K562 (cell line): ENCODE measurements around the gene TPGS1. TPM values are rescaled to one million over a fixed set of nuclear protein-coding genes. Genes with fewer than 3 reads are reported as not detected.

Source experiments
- ARID3A ChIP-seq: IDR thresholded peaks from 2 replicates; pipeline ENCODE4 v1.6.1; 2012; ENCODE audit warnings: low read depth, low read length, improper control_type of control experiment, borderline replicate concordance
- ATF1 ChIP-seq, 2 experiments: fragments of 450-650 bp in 1 of 2; IDR thresholded peaks; 2 replicates each; pipeline ENCODE4 v1.6.1; 2016; ENCODE audit warnings: missing compliant biosample characterization in 1 of 2, missing genetic modification characterization in 1 of 2
- BRF1 ChIP-seq: IDR thresholded peaks from 3 replicates; pipeline ENCODE4 v1.6.1; 2011; ENCODE audit warnings: borderline replicate concordance, mild to moderate bottlenecking; ENCODE audit not compliant: insufficient read length; ENCODE audit errors: extremely low read depth
- CGGBP1 ChIP-seq: fragments of 250-450 bp; sonication (Bioruptor Pico); IDR thresholded peaks from 2 replicates; pipeline ENCODE4 v1.9.0; 2021; ENCODE audit warnings: mild to moderate bottlenecking
- CREM ChIP-seq: IDR thresholded peaks from 2 replicates; pipeline ENCODE4 v1.6.1; 2014; ENCODE audit warnings: antibody characterized with exemption, low read depth
- DDX20 ChIP-seq: fragments of 450-650 bp; IDR thresholded peaks from 2 replicates; pipeline ENCODE4 v1.6.1; 2016; ENCODE audit warnings: missing genetic modification characterization, low read depth, mild to moderate bottlenecking, missing compliant biosample characterization, moderate library complexity
- ERF ChIP-seq: fragments of 450-650 bp; formaldehyde crosslinking; IDR thresholded peaks from 2 replicates; pipeline ENCODE4 v1.4.0; 2020; ENCODE audit warnings: mild to moderate bottlenecking, mixed read lengths
- GATAD2A ChIP-seq: fragments of 450-650 bp; IDR thresholded peaks from 2 replicates; pipeline ENCODE4 v1.6.1; 2017
- HDAC3 ChIP-seq: fragments of 450-650 bp; IDR thresholded peaks from 2 replicates; pipeline ENCODE4 v1.6.1; 2018; ENCODE audit warnings: borderline replicate concordance, mild to moderate bottlenecking, moderate library complexity; ENCODE audit not compliant: partially characterized antibody
- HIVEP1 ChIP-seq: fragments of 250-450 bp; sonication (Bioruptor Pico); IDR thresholded peaks from 2 replicates; pipeline ENCODE4 v1.4.0; 2020; ENCODE audit warnings: mild to moderate bottlenecking
- L3MBTL2 ChIP-seq: fragments of 450-650 bp; IDR thresholded peaks from 2 replicates; pipeline ENCODE4 v1.6.1; 2016; ENCODE audit warnings: mild to moderate bottlenecking, moderate library complexity
- NR1H2 ChIP-seq: sonication (generic); formaldehyde crosslinking; IDR thresholded peaks from 2 replicates; pipeline ENCODE4 v1.4.0; 2020; ENCODE audit warnings: mild to moderate bottlenecking, missing genetic modification reagents
- NR3C1 ChIP-seq: sonication (generic); formaldehyde crosslinking; IDR thresholded peaks from 2 replicates; pipeline ENCODE4 v1.8.1; 2022; ENCODE audit warnings: missing genetic modification reagents
- NRF1 ChIP-seq, 2 experiments: fragments of 450-650 bp; IDR thresholded peaks in 1 of 2; conservative IDR thresholded peaks in 1 of 2; 2 replicates each; pipeline ENCODE4 v1.6.1; 2014; ENCODE audit warnings: mild to moderate bottlenecking in 2 of 2
- PCBP2 ChIP-seq: fragments of 200-400 bp; formaldehyde crosslinking; IDR thresholded peaks from 2 replicates; pipeline ENCODE4 v1.6.1; 2018; ENCODE audit warnings: low read length, low read depth, mild to moderate bottlenecking, moderate library complexity; ENCODE audit not compliant: poor library complexity, severe bottlenecking
- PTTG1 ChIP-seq: fragments of 450-650 bp; IDR thresholded peaks from 2 replicates; pipeline ENCODE4 v1.6.1; 2016; ENCODE audit warnings: low read depth, mild to moderate bottlenecking, missing genetic modification characterization, missing compliant biosample characterization
- RB1 ChIP-seq: fragments of 450-650 bp; IDR thresholded peaks from 2 replicates; pipeline ENCODE4 v1.6.1; 2017; ENCODE audit warnings: low read depth, mild to moderate bottlenecking
- RBFOX2 ChIP-seq: fragments of 200-400 bp; formaldehyde crosslinking; IDR thresholded peaks from 2 replicates; pipeline ENCODE4 v1.6.1; 2017; ENCODE audit warnings: low read depth, mild to moderate bottlenecking, low read length, moderate library complexity
- SMARCA5 ChIP-seq: fragments of 450-650 bp; IDR thresholded peaks from 2 replicates; pipeline ENCODE4 v1.6.1; 2016
- SMARCB1 ChIP-seq: IDR thresholded peaks from 2 replicates; pipeline ENCODE4 v1.6.1; 2011; ENCODE audit warnings: improper control_type of control experiment, low read depth; ENCODE audit not compliant: insufficient read length
- SREBF1 ChIP-seq: fragments of 150-350 bp; IDR thresholded peaks from 2 replicates; pipeline ENCODE4 v1.6.1; 2014; ENCODE audit warnings: antibody characterized with exemption, low read depth, low read length, borderline replicate concordance
- U2AF1 ChIP-seq: fragments of 200-400 bp; formaldehyde crosslinking; optimal IDR thresholded peaks from 2 replicates; pipeline ENCODE3; 2017; ENCODE audit warnings: mild to moderate bottlenecking, low read depth, low read length, moderate library complexity
- ZBTB26 ChIP-seq: fragments of 450-650 bp; formaldehyde crosslinking; IDR thresholded peaks from 2 replicates; pipeline ENCODE4 v1.4.0; 2022; ENCODE audit warnings: missing genetic modification characterization
- ZEB2 ChIP-seq: fragments of 450-650 bp; IDR thresholded peaks from 2 replicates; pipeline ENCODE4 v1.6.1; 2016
- ZFPM2 ChIP-seq: fragments of 250-450 bp; sonication (Bioruptor Pico); IDR thresholded peaks from 2 replicates; pipeline ENCODE4 v1.5.1; 2022; ENCODE audit warnings: mild to moderate bottlenecking
- ZNF143 ChIP-seq: sonication (generic); formaldehyde crosslinking; IDR thresholded peaks from 2 replicates; pipeline ENCODE4 v1.9.0; 2022; ENCODE audit warnings: mild to moderate bottlenecking, missing genetic modification reagents
- ZNF263 ChIP-seq: sonication (generic); formaldehyde crosslinking; IDR thresholded peaks from 2 replicates; pipeline ENCODE4 v1.8.0; 2022; ENCODE audit warnings: mild to moderate bottlenecking, missing genetic modification reagents, borderline replicate concordance
- ZNF699 ChIP-seq: fragments of 250-450 bp; sonication (Bioruptor Pico); IDR thresholded peaks from 2 replicates; pipeline ENCODE4 v1.8.0; 2021; ENCODE audit warnings: mild to moderate bottlenecking, moderate library complexity; ENCODE audit not compliant: insufficient replicate concordance
- polyA plus RNA-seq, 8 experiments: library from polyadenylated mRNA; depleted of rRNA in 4 of 8; stranded (reverse) in 5 of 8; unstranded in 3 of 8; fragments of >200 nt; fragmentation: Nextera tagmentation in 2 of 8; fragmentation: Illumina TruSeq in 1 of 8; extraction: Ambion mirVana in 2 of 8; extraction: Trizol in 1 of 8; gene quantifications; 2 replicates each; pipeline versions ENCODE4 v1.2.1 to v1.2.3, GENCODE V29; 2011 to 2014; ENCODE audit warnings: inconsistent platforms in 1 of 8, missing spikeins in 1 of 8
- total RNA-seq, 7 experiments: library from RNA; depleted of rRNA in 6 of 7; stranded (reverse); fragments of >200 nt in 6 of 7; fragmentation: Illumina TruSeq in 2 of 7; extraction: Trizol in 2 of 7; gene quantifications; 2 replicates each; pipeline versions ENCODE4 v1.2.1 to v1.2.3, GENCODE V29; 2011 to 2021; ENCODE audit warnings: low replicate concordance in 1 of 7

TPGS1 gene
- total and polyA plus RNA-seq, 9 of the 15 experiments (the other 6 are each of a cell fraction or from before 2014, with no cell fraction given): 0.30 to 31.6 (median 1.2) TPM; not detected in 2

GRCh38 chr19:488505-489417, 18.5 kb upstream of the TPGS1 start (continued):
- TF ChIP-seq DDX20 (no peak), ZBTB26 (CRISPR knock-in tag) (no peak), NR1H2 (CRISPR knock-in tag) (no peak), CGGBP1 (no peak), NR3C1 (CRISPR knock-in tag) (no peak; the same call in 1 of the 2 replicates), ZNF263 (no peak), ZNF699 (CRISPR knock-in tag) (no peak), ARID3A (no peak), NRF1 (conservative IDR thresholded peaks at IDR 0.05 in 1 of 2, IDR thresholded peaks at IDR 0.05 in 1 of 2) (peak; percentile 90 to 92), PTTG1 (tag) (no peak), GATAD2A (no peak), ZNF143 (CRISPR knock-in tag) (peak; percentile 92), ZFPM2 (CRISPR knock-in tag) (no peak; the same call in 1 of the 2 replicates), ZEB2 (no peak), RB1 (peak; percentile 99), SREBF1 (no peak), L3MBTL2 (peak; percentile 68), U2AF1 (peak; percentile 20), ERF (CRISPR knock-in tag) (no peak), SMARCA5 (no peak), CREM (peak; percentile 88), RBFOX2 (peak; percentile 90), HDAC3 (no peak), ATF1 (CRISPR knock-in tag; IDR thresholded peaks at IDR 0.05) (no peak), ATF1 (tag; IDR thresholded peaks at IDR 0.05) (peak; percentile 66), HIVEP1 (CRISPR knock-in tag) (no peak), SMARCB1 (no peak), PCBP2 (no peak), BRF1 (no peak)
